Right lobe of liver (tissue), 4 donors: ENCODE results near the gene ZNF430.

Experiments
- POLR2A ChIP-seq: fragments of 450-650 bp; IDR thresholded peaks from one replicate; pipeline ENCODE4 v1.6.1; 2017; ENCODE audit warnings: antibody characterized with exemption, mild to moderate bottlenecking
- TF ChIP-seq, protein P1 (sequence below), 4 donors: fragments of 200-600 bp in 3 of 4; fragments of 450-650 bp in 1 of 4; IDR thresholded peaks; one replicate each; pipeline versions ENCODE4 v1.5.1 to v1.8.0; 2016 to 2022; ENCODE audit warnings: antibody characterized with exemption in 4 of 4, mild to moderate bottlenecking in 2 of 4
- donor health status: DM: no; HTN: no; CAD: no.
- donor health status: DM: no; HTN: no; CAD: no.
- donor health status: DM: no; HTN: yes; CAD: no.

DNA sequence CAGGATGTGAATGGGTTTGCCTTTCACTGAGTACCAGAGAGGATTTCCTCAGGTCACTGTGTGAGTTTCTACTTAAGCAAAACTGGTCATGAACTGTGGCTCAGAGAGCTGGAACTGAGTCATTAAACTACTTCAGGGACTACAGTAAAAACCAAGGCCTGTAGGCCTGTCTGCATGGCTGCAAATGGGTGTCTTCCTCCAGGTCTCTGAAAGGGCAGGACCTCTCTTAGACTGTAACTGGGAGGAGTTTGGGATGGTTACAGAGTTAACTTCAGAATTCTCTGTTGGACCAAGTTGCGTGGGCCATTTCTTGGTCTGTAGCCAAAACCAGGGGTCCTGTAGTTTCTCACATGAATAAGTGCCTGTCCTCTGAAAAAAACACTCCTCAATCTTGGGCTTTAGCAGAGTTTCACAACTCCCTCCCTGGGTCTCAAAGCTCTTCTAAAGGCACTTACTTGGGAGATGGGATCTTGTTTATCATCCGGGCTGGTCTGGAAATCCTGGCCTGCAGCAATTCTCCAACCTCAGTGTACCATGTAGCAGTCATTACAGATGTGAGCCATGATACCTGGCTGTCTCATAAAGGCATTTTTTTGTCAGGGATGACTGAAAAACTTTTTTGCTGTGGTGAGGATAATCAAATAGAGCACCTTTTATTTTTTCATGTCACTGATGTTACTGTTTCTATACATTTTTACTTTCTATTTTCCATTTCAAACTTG, 81.2 kb downstream of the ZNF430 start:
- TF ChIP-seq, protein P1, sequence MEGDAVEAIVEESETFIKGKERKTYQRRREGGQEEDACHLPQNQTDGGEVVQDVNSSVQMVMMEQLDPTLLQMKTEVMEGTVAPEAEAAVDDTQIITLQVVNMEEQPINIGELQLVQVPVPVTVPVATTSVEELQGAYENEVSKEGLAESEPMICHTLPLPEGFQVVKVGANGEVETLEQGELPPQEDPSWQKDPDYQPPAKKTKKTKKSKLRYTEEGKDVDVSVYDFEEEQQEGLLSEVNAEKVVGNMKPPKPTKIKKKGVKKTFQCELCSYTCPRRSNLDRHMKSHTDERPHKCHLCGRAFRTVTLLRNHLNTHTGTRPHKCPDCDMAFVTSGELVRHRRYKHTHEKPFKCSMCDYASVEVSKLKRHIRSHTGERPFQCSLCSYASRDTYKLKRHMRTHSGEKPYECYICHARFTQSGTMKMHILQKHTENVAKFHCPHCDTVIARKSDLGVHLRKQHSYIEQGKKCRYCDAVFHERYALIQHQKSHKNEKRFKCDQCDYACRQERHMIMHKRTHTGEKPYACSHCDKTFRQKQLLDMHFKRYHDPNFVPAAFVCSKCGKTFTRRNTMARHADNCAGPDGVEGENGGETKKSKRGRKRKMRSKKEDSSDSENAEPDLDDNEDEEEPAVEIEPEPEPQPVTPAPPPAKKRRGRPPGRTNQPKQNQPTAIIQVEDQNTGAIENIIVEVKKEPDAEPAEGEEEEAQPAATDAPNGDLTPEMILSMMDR (IDR thresholded peaks at IDR 0.05): no peak
- no peak for TF ChIP-seq POLR2A
